Gastrocnemius medialis (tissue), 4 donors: ENCODE results near the gene SUGCT. TPM values are rescaled to one million over a fixed set of nuclear protein-coding genes. Genes with fewer than 3 reads are reported as not detected.

Experiments used
- ATAC-seq, 2 donors: fragments of 150-250 bp; one replicate each; pipeline ENCODE4 v1.9.1; 2016
- DNase-seq, 2 donors: peaks; one replicate each; pipeline ENCODE4 v3.0.0-alpha.2; 2019
- H3K27ac ChIP-seq, 4 donors: fragments of 200-600 bp; sonication (generic); 1 replicate in 1 of 4; 2 replicates in 3 of 4; pipeline ENCODE4 v1.5.1; 2016 to 2018; ENCODE audit warnings: mild to moderate bottlenecking in 2 of 4, moderate library complexity in 1 of 4
- H3K27me3 ChIP-seq, 3 donors: fragments of 200-600 bp; sonication (generic) in 2 of 3; 1 replicate in 1 of 3; 2 replicates in 2 of 3; pipeline versions ENCODE4 v1.5.1 to v1.6.0; 2016 to 2019; ENCODE audit warnings: mild to moderate bottlenecking in 1 of 3, moderate library complexity in 1 of 3
- H3K36me3 ChIP-seq, 2 donors: fragments of 200-600 bp; sonication (generic) in 1 of 2; one replicate each; pipeline ENCODE4 v1.5.1; 2017 to 2018
- H3K4me1 ChIP-seq, 2 donors: fragments of 200-600 bp; sonication (generic) in 1 of 2; one replicate each; pipeline ENCODE4 v1.5.1; 2016 to 2017; ENCODE audit warnings: mild to moderate bottlenecking in 2 of 2
- H3K4me3 ChIP-seq, 4 donors: fragments of 200-600 bp; sonication (generic) in 3 of 4; 1 replicate in 1 of 4; 2 replicates in 3 of 4; pipeline ENCODE4 v1.5.1; 2016 to 2019; ENCODE audit warnings: mild to moderate bottlenecking in 2 of 4
- H3K9me3 ChIP-seq, 3 donors: fragments of 200-600 bp; sonication (generic) in 2 of 3; 1 replicate in 1 of 3; 2 replicates in 2 of 3; pipeline ENCODE4 v1.5.1; 2016 to 2019
- CTCF ChIP-seq, 5 experiments: fragments of 450-650 bp in 3 of 5; fragments of 200-600 bp in 2 of 5; sonication (generic) in 2 of 5; IDR thresholded peaks in 4 of 5; conservative IDR thresholded peaks in 1 of 5; 1 replicate in 4 of 5; 2 replicates in 1 of 5; pipeline ENCODE4 v1.5.1; 2016 to 2019; ENCODE audit warnings: antibody characterized with exemption in 5 of 5, mild to moderate bottlenecking in 3 of 5, moderate library complexity in 3 of 5
- POLR2A ChIP-seq, 2 donors: fragments of 450-650 bp; IDR thresholded peaks; one replicate each; pipeline ENCODE4 v1.6.1; 2017; ENCODE audit warnings: antibody characterized with exemption in 2 of 2, mild to moderate bottlenecking in 2 of 2, moderate library complexity in 2 of 2
- in situ Hi-C, 4 donors: fragments of 200-750 bp; cut with MboI; loops; one replicate each; pipeline versions ENCODE4 v1.15.0 to v1.8.0; 2017; ENCODE audit warnings: low sequenced_read_pairs in 4 of 4
- intact Hi-C: fragments of 100-400 bp; cut with DNase I; formaldehyde crosslinking; loops from one replicate; pipeline ENCODE4 v1.15.1; 2023; ENCODE audit warnings: low total_unique reads
- total RNA-seq, 4 donors: library from RNA; depleted of rRNA; stranded (reverse); fragments of >200 nt; gene quantifications; one replicate each; pipeline versions ENCODE4 v1.1.0 to v1.2.3, GENCODE V29; 2016

SUGCT gene
- total RNA-seq, 4 donors from 2014 or later = 2.3 to 3.5 (median 2.9) TPM

- in situ Hi-C loops (no loop called here), intact Hi-C loops (no loop called here)
- no peaks in the 10 kb centered on the region for H3K27me3 ChIP-seq
- H3K27ac ChIP-seq = no peak overlapping the region
- DNase-seq (no peak), ATAC-seq (no peak)
- H3K4me3 ChIP-seq = no peak overlapping the region
- H3K4me1 ChIP-seq = no peaks in the 10 kb centered on the region
- H3K9me3 ChIP-seq = no peaks in the 10 kb centered on the region
- TF ChIP-seq CTCF (IDR thresholded peaks at IDR 0.05 in 4 of 5, conservative IDR thresholded peaks at IDR 0.05 in 1 of 5) (no peak), POLR2A (IDR thresholded peaks at IDR 0.05) (no peak)
- H3K36me3 ChIP-seq = no peaks in the 10 kb centered on the region
Observed at GRCh38 chr7:40749877-40750276, 615.1 kb downstream of the SUGCT start.

DNA sequence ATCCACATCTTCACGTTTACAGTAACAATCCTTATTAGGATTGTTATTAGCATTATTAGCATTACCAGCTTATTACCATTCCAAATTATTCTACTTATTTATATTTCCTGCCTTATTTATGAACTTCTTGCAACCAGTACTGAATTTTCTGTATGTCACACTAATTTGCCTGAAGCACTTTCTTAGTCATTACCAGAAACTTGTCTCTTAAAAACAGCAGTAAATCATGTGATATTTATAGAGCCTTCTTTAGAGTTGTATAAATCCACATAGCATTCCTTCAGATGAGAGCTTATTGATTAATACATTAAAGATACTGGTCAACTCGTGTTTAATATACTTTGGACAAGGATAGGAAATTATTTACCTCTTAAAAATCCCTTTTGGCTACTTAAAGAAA lies 618.6 kb downstream of the SUGCT start:
- intact Hi-C loops = no loop called here
- in situ Hi-C loops = no loop called here
- TF ChIP-seq POLR2A (IDR thresholded peaks at IDR 0.05) (no peak), CTCF (IDR thresholded peaks at IDR 0.05 in 4 of 5, conservative IDR thresholded peaks at IDR 0.05 in 1 of 5) (no peak)

GRCh38 chr7:40755438-40755837 lies 620.6 kb downstream of the SUGCT start:
- no peaks in the 10 kb centered on the region for H3K27me3 ChIP-seq
- in situ Hi-C loops (no loop called here), intact Hi-C loops (no loop called here)
- ATAC-seq (no peak), DNase-seq (no peak)
- TF ChIP-seq POLR2A (IDR thresholded peaks at IDR 0.05) = no peak
- TF ChIP-seq CTCF (IDR thresholded peaks at IDR 0.05 in 4 of 5, conservative IDR thresholded peaks at IDR 0.05 in 1 of 5) = no peak
- no peak overlapping the region for H3K4me3 ChIP-seq
- no peaks in the 10 kb centered on the region for H3K36me3 ChIP-seq
- H3K9me3 ChIP-seq = no peaks in the 10 kb centered on the region
- H3K4me1 ChIP-seq = no peaks in the 10 kb centered on the region
- H3K27ac ChIP-seq = no peak overlapping the region

More for the DNA sequence above, 618.6 kb downstream of the SUGCT start:
- no peak for DNase-seq
- H3K36me3 ChIP-seq = no peaks in the 10 kb centered on the region
- H3K9me3 ChIP-seq = no peaks in the 10 kb centered on the region
- H3K4me3 ChIP-seq = no peak overlapping the region
- no peak overlapping the region for H3K27ac ChIP-seq
- H3K4me1 ChIP-seq = no peaks in the 10 kb centered on the region
- ATAC-seq = no peak
- H3K27me3 ChIP-seq = no peaks in the 10 kb centered on the region

DNA sequence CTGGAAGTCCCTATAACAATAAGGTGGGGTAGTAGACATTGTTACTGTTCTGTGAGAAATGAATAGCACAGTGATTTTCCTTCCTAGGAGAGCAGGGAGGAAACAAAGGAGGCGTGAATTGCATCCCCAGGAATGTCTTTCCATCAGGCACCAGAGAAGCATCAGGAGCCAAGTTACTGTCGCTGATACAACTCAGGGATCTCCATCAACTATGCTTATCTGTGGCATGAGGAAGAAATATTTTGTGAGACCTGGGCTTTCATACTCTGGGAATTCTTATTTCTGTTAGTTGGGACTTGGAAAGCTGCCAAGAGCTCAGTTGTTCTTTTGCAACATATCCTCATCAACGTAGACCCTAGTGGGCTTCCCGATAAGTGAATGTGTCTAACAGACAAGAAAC lies 622.3 kb downstream of the SUGCT start:
- in situ Hi-C loops (no loop called here), intact Hi-C loops (no loop called here)
- no peaks in the 10 kb centered on the region for H3K4me1 ChIP-seq
- no peaks in the 10 kb centered on the region for H3K27me3 ChIP-seq
- H3K27ac ChIP-seq = no peak overlapping the region
- ATAC-seq (no peak), DNase-seq (no peak)
- H3K4me3 ChIP-seq = no peak overlapping the region
- H3K36me3 ChIP-seq = no peaks in the 10 kb centered on the region
- H3K9me3 ChIP-seq = no peaks in the 10 kb centered on the region
- TF ChIP-seq CTCF (IDR thresholded peaks at IDR 0.05 in 4 of 5, conservative IDR thresholded peaks at IDR 0.05 in 1 of 5) = no peak
- TF ChIP-seq POLR2A (IDR thresholded peaks at IDR 0.05) = no peak

GRCh38 chr7:40758590-40758989 lies 623.8 kb downstream of the SUGCT start:
- no peaks in the 10 kb centered on the region for H3K4me1 ChIP-seq
- no peak overlapping the region for H3K27ac ChIP-seq
- no peak for TF ChIP-seq CTCF (IDR thresholded peaks at IDR 0.05 in 4 of 5, conservative IDR thresholded peaks at IDR 0.05 in 1 of 5)
- TF ChIP-seq POLR2A (IDR thresholded peaks at IDR 0.05) = no peak
- H3K9me3 ChIP-seq = no peaks in the 10 kb centered on the region
- no peak overlapping the region for H3K4me3 ChIP-seq
- intact Hi-C loops (no loop called here), in situ Hi-C loops (no loop called here)
- H3K27me3 ChIP-seq = no peaks in the 10 kb centered on the region
- ATAC-seq (no peak), DNase-seq (no peak)
- H3K36me3 ChIP-seq = no peaks in the 10 kb centered on the region
